WI38 (cell line): ENCODE measurements around the gene SCN2B.

Experiments used
- H3K4me3 ChIP-seq: 2 replicates; pipeline ENCODE4 v1.5.1; 2011; ENCODE audit warnings: low read depth, mild to moderate bottlenecking, control low read depth, low read length
- TF ChIP-seq, protein P1 (sequence below): IDR thresholded peaks from 2 replicates; pipeline ENCODE4 v1.5.1; 2012; ENCODE audit warnings: low read depth, mild to moderate bottlenecking, control low read depth, low read length

SCN2B gene

GRCh38 chr11:118156531-118157185, 19.8 kb downstream of the SCN2B start:
- no peak overlapping the region for H3K4me3 ChIP-seq
- TF ChIP-seq, protein P1, sequence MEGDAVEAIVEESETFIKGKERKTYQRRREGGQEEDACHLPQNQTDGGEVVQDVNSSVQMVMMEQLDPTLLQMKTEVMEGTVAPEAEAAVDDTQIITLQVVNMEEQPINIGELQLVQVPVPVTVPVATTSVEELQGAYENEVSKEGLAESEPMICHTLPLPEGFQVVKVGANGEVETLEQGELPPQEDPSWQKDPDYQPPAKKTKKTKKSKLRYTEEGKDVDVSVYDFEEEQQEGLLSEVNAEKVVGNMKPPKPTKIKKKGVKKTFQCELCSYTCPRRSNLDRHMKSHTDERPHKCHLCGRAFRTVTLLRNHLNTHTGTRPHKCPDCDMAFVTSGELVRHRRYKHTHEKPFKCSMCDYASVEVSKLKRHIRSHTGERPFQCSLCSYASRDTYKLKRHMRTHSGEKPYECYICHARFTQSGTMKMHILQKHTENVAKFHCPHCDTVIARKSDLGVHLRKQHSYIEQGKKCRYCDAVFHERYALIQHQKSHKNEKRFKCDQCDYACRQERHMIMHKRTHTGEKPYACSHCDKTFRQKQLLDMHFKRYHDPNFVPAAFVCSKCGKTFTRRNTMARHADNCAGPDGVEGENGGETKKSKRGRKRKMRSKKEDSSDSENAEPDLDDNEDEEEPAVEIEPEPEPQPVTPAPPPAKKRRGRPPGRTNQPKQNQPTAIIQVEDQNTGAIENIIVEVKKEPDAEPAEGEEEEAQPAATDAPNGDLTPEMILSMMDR, result no peak

DNA sequence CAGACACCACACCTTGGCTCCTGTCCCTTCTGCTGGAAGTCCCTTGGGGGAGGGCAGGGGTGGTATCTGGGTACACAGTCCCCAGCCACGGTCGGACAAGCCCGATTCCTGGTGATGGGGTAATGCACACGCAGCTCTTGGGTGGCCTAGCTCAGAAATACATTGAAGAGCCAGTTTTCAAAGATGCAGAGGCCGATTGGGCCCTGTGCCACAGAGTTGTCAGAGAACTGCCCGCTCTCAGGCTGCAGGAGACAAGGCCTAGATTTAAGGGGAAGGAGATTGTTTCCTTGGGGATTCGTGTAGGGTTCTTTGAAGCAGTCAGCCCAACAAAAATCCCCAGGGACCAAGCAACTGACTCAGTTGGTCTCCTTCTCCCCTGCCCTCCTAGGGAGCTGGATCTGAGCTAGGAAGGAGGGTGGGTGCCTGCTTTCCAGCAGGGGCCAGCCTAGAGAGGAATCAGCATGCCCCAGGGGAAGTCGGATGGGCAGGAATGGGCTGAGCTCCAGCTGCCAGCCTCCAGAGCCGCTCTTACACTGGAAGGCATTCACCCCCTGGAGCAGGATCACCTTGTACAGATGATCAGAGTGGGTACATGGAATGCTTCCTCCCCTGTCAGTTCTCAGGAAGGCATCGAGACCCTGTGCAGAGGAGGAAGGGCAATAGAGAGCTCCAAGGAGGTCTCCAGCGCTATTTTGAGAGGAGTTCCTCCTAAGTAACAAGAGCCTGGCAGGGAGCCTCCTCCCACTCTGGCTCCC, 20.5 kb downstream of the SCN2B start:
- TF ChIP-seq, protein P1, result no peak
- H3K4me3 ChIP-seq, result no peak overlapping the region

- no peak overlapping the region for H3K4me3 ChIP-seq
- TF ChIP-seq, protein P1, result no peak
These were observed 21.8 kb downstream of the SCN2B start for GRCh38 chr11:118154641-118155040.

- TF ChIP-seq, protein P1, result no peak
- no peak overlapping the region for H3K4me3 ChIP-seq
These were observed 22.5 kb downstream of the SCN2B start for GRCh38 chr11:118153976-118154375.

DNA sequence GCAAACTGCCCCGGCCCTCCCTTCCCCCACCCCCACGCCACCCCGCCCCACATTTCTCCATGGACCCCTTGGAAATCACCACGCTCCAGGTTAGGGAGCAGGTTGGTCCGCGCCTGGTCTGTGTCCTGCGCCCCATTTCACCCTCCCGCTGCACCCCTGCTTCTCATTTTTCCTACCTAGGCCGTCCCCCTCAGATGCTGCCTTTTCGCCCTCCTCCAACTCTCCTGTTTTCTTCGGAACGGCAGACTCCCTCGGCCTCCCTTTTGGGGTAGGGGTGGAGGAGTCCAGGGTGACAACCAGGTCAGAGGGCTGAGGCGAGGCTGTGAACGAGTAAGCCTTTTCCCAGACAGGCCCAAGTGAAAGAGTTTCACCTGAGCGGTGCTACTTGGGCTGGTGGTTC, 22.9 kb downstream of the SCN2B start:
- TF ChIP-seq, protein P1, result no peak
- H3K4me3 ChIP-seq, result no peak overlapping the region; the same call in 1 of the 2 replicates

DNA sequence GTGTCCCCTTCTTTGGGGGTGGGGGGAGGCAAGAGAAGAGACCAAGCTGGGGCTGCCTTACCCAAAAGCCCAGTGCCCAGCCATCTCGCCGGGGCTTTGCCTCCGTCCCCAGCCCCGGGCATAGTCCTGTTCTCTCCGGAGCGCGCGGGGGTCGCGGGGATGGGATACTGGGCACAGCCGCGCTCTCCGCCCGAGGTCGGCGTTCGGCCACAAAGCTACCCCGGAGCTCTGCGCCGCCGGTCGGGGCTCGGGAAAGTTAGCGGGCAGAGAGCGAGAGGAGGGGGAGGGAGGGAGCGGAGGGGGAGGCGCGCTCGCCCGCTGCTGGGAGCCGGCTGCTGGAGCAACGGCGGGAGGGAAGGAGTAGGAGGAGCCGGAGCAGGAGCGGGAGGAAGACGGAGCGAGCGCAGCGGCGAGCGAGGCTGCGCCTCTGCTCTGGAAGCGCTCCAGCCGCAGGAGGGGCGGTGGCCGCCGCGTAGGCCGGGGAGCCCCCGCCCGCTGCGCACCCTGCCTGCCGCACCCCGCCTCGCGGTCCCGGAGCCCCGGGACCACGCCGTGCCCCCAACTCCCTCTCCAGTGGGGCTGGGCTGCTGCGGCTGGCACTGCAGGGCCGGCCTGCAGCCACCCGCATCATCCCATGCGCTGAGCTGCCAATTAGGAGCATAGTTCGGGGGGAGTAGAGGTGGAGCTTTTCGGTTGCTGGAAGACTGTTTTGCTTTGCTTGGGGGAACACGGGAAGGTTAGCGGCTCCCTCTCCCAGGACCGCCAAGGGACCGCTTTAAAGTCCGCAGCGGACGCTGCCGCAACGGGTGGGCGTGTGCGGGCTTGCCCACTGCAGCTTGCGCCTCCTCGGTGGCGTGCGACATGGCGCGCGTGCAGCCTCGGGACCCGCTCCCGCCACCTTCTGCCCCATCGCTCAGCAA, 23.6 kb downstream of the SCN2B start, which contains the start of gene SCN4B:
Gene SCN4B, minus strand, starts transcription at position 272 of the 920 bp plus-strand sequence. Its CDS starts 150 bp downstream, at position 122.
- peak within 1 kb of the TSS; percentile 38 for H3K4me3 ChIP-seq
- TF ChIP-seq, protein P1, result no peak
